ENCODE results near the gene DYNLRB2.

Gene DYNLRB2

DNA sequence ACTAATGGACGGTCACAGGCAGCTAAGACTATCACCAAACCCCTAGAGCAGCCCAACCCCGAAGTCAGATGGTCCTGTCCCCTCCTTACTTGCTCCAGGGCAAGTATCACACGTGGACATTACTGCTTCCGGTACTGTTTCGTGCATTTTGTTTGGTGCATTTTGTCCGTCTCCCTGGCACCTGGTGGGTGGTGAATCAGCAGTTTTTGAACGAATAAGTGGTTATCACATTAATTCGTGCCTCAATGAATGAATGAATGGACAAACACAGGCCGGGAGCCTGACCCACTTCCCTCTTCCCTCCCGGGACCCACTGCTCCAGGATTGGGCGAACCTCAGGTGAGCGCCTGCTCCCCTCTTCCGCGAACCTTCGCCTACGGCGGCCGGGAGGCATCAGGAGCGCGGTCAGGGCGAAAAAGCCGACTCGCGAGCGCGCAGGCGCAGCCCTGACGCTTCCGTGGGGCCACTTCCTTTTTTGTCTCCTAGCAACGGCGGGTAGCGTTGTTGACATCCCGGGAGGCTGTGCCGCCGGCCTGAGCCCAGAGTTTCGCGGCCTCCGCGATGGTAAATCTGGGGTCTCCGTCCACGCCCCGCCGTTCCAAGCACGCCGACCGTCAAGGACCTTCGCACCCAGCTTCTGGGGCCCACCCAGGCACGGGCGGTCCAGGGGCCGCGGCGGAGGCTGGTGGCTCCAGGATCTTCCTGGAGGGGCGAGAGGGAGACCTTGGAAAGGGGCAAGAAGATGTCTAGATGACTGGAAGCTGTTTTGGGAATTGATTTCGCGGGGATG, at the start of gene DYNLRB2:
Gene DYNLRB2 (plus strand): TSS at position 478 of the 790 bp plus-strand sequence. CDS start 84 bp downstream, at position 562.
- Histone ChIP-seq H3K4me3 (ENCODE audit: low read length) (peak within 1 kb of the TSS; percentile 82), H3K27me3 (ENCODE audit: insufficient read depth, low read length) (peaks cover 66% of the 10 kb centered on the region), H3K9me3 (ENCODE audit: insufficient read depth, low read depth, low read length) (no peaks in the 10 kb centered on the region), H3K9ac (ENCODE audit: low read depth, low read length) (peak within 1 kb of the TSS; percentile 74; the same call in 1 of the 2 replicates), H3K4me1 (ENCODE audit: insufficient read depth, low read length) (no peaks in the 10 kb centered on the region), H3K27ac (ENCODE audit: low read length) (no peak within 1 kb of the TSS), H3K36me3 (ENCODE audit: insufficient read depth, low read depth, low read length) (no peaks in the 10 kb centered on the region)

DNA sequence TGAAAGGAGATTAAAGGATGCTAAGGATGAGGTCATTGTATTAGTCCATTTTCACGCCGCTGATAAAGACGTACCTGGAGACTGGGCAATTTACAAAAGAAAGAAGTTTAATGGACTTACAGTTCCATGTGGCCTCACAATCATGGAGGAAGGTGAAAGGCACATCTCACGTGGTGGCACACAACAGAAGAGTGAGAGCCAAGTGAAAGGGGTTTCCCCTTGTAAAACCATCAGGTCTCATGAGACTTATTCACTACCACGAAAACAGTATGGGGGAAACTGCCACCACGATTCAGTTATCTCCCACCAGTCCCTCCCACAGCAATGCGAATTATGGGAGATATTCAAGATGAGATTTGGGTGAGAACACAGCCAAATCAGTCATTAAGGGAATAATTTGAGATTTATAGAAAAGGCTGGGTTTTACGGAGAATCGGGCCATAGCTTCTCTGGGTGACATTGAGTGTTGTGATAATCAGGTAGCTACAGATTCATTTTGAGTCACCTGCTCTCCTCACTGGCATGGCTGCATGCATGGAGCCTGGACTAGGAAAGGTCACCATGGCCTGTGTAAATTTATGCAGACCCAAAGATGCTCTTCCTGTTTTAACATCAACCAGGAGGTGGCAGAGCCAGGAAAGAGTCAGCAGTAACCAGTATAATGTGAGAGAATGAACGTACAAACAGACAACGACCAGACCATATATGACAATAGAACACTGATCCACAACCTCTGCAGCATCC, 40.5 kb upstream of the DYNLRB2 start:
- Histone ChIP-seq H3K27me3 (ENCODE audit: insufficient read depth, low read length) (no peaks in the 10 kb centered on the region), H3K27ac (ENCODE audit: low read length) (no peak overlapping the region), H3K4me1 (ENCODE audit: insufficient read depth, low read length) (no peaks in the 10 kb centered on the region; the same call in 1 of the 2 replicates), H3K9me3 (ENCODE audit: insufficient read depth, low read depth, low read length) (no peaks in the 10 kb centered on the region), H3K9ac (ENCODE audit: low read depth, low read length) (no peak overlapping the region), H3K4me3 (ENCODE audit: low read length) (no peak overlapping the region), H3K36me3 (ENCODE audit: insufficient read depth, low read depth, low read length) (no peaks in the 10 kb centered on the region)

DNA sequence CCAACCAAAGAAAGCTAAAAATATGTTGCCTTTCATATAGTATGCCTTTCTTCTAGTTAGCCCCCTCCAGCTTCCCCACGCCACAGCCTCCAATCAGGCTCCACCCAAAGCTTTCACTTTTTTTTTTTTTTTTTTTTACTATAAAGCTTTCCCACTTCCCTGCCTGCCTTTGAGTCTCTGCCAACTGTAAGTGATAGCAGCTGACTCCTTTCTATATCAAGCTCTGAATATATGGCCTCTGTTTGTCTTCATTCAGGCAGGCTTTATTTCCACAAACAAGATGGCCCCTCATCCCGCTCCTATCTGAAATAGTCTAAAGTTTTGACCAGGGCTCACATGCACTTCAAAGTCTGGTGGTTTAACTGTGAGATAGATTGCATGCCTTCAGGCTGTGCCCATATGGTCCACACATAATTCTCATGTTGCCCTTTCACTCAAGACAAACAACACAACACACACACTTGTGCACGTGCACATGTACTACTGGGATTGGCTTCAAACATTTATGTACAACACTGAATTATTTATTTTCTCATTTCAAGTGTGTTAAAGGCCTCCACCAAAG, 39.8 kb upstream of the DYNLRB2 start:
- H3K9ac ChIP-seq (ENCODE audit: low read depth, low read length) = no peak overlapping the region
- H3K4me3 ChIP-seq (ENCODE audit: low read length) = no peak overlapping the region
- no peak overlapping the region for H3K27ac ChIP-seq (ENCODE audit: low read length)
- H3K27me3 ChIP-seq (ENCODE audit: insufficient read depth, low read length) = no peaks in the 10 kb centered on the region
- no peaks in the 10 kb centered on the region for H3K9me3 ChIP-seq (ENCODE audit: insufficient read depth, low read depth, low read length)
- no peaks in the 10 kb centered on the region for H3K36me3 ChIP-seq (ENCODE audit: insufficient read depth, low read depth, low read length)
- no peaks in the 10 kb centered on the region; the same call in 1 of the 2 replicates for H3K4me1 ChIP-seq (ENCODE audit: insufficient read depth, low read length)

GRCh38 chr16:80503107-80503506, 37.7 kb upstream of the DYNLRB2 start:
- Histone ChIP-seq H3K4me1 (ENCODE audit: insufficient read depth, low read length) (no peaks in the 10 kb centered on the region), H3K27ac (ENCODE audit: low read length) (no peak overlapping the region), H3K36me3 (ENCODE audit: insufficient read depth, low read depth, low read length) (no peaks in the 10 kb centered on the region), H3K27me3 (ENCODE audit: insufficient read depth, low read length) (no peaks in the 10 kb centered on the region), H3K9ac (ENCODE audit: low read depth, low read length) (no peak overlapping the region), H3K9me3 (ENCODE audit: insufficient read depth, low read depth, low read length) (no peaks in the 10 kb centered on the region), H3K4me3 (ENCODE audit: low read length) (no peak overlapping the region)

DNA sequence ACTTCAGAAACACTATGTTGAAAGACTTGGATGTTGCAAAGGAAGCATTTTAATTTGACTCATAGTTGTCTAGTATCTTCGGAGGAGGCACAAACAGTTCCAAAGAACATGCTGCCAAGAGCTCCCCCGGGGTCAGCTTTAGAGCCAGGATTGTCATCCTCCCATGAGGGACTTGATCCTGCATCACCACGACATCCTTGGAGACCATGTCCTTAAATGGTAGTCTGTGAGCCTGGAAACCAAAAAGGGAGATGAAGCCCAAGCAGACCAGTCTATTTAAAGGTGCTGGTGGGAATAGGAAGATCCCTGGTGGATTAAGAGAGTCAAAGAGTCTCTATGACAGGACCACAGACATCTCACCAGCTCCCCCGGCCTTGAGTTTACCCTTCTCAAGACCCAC, 33.3 kb upstream of the DYNLRB2 start:
- Histone ChIP-seq H3K27ac (ENCODE audit: low read length) (no peak overlapping the region), H3K27me3 (ENCODE audit: insufficient read depth, low read length) (no peaks in the 10 kb centered on the region), H3K4me3 (ENCODE audit: low read length) (no peak overlapping the region), H3K4me1 (ENCODE audit: insufficient read depth, low read length) (no peaks in the 10 kb centered on the region), H3K9me3 (ENCODE audit: insufficient read depth, low read depth, low read length) (no peaks in the 10 kb centered on the region), H3K9ac (ENCODE audit: low read depth, low read length) (no peak overlapping the region), H3K36me3 (ENCODE audit: insufficient read depth, low read depth, low read length) (no peaks in the 10 kb centered on the region)

DNA sequence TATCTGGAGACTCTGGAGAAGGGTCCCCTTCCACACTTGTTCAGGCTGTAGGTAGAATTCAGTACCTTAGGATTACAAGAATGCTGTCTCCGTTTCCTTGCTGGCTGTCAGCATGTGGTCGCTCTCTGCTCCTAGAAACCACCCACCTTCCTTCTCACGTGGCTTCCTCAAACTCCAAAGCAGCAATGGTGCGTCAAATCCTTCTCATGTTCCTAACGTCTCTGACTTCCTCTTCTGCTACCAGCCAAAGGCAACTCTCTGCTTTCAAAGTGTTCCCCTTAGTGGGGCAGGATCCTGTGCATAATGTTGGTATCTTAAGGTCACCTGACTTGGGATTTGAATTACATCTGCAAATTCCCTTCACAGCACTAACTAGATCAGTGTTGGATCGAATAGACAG, 30.9 kb upstream of the DYNLRB2 start:
- Histone ChIP-seq H3K4me1 (ENCODE audit: insufficient read depth, low read length) (no peaks in the 10 kb centered on the region; the same call in 1 of the 2 replicates), H3K9ac (ENCODE audit: low read depth, low read length) (no peak overlapping the region), H3K27me3 (ENCODE audit: insufficient read depth, low read length) (no peaks in the 10 kb centered on the region), H3K27ac (ENCODE audit: low read length) (no peak overlapping the region), H3K4me3 (ENCODE audit: low read length) (no peak overlapping the region), H3K9me3 (ENCODE audit: insufficient read depth, low read depth, low read length) (no peaks in the 10 kb centered on the region), H3K36me3 (ENCODE audit: insufficient read depth, low read depth, low read length) (no peaks in the 10 kb centered on the region)

- no peaks in the 10 kb centered on the region for H3K36me3 ChIP-seq (ENCODE audit: insufficient read depth, low read depth, low read length)
- no peaks in the 10 kb centered on the region for H3K27me3 ChIP-seq (ENCODE audit: insufficient read depth, low read length)
- H3K4me1 ChIP-seq (ENCODE audit: insufficient read depth, low read length) = no peaks in the 10 kb centered on the region; the same call in 1 of the 2 replicates
- no peak overlapping the region for H3K27ac ChIP-seq (ENCODE audit: low read length)
- H3K4me3 ChIP-seq (ENCODE audit: low read length) = no peak overlapping the region
- H3K9ac ChIP-seq (ENCODE audit: low read depth, low read length) = no peak overlapping the region
- H3K9me3 ChIP-seq (ENCODE audit: insufficient read depth, low read depth, low read length) = no peaks in the 10 kb centered on the region
These were observed 28.8 kb upstream of the DYNLRB2 start for GRCh38 chr16:80511824-80512592.

DNA sequence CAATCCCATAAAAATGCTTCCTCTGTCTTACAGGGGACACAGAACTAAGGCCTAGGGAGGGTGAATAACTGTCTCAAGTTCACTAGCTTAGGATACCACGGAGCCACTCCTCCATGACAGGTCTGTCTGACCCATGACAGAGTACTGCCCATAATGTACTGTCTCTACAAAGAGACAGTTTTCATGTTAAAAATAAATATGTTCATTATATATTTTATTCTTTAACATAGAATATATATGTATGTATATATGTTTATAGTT, 28.3 kb upstream of the DYNLRB2 start:
- Histone ChIP-seq H3K4me3 (ENCODE audit: low read length) (no peak overlapping the region), H3K27me3 (ENCODE audit: insufficient read depth, low read length) (no peaks in the 10 kb centered on the region), H3K9me3 (ENCODE audit: insufficient read depth, low read depth, low read length) (no peaks in the 10 kb centered on the region), H3K27ac (ENCODE audit: low read length) (no peak overlapping the region), H3K36me3 (ENCODE audit: insufficient read depth, low read depth, low read length) (no peaks in the 10 kb centered on the region), H3K4me1 (ENCODE audit: insufficient read depth, low read length) (no peaks in the 10 kb centered on the region; the same call in 1 of the 2 replicates), H3K9ac (ENCODE audit: low read depth, low read length) (no peak overlapping the region)

DNA sequence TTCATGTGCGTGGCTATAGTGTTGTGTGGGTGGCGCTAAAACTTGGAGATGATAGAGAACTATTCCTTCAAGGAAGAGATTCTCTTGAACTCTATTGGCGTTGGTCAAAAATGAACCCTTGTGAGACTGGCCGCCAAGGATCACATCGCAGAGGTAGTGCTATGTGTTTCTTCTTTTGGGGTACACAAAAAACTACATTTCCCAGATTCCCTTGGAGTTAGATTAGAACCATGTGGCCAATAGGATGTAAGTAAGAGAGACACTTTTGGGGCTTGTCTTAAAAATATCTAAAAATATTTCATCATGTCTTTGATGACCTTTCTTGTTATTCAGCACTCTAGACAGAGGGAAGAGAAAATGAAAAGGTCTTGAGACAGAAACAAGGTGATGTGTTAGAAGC, 25.4 kb upstream of the DYNLRB2 start:
- H3K27me3 ChIP-seq (ENCODE audit: insufficient read depth, low read length) = no peaks in the 10 kb centered on the region
- H3K9me3 ChIP-seq (ENCODE audit: insufficient read depth, low read depth, low read length) = no peaks in the 10 kb centered on the region
- peaks cover 11% of the 10 kb centered on the region for H3K4me1 ChIP-seq (ENCODE audit: insufficient read depth, low read length)
- H3K4me3 ChIP-seq (ENCODE audit: low read length) = no peak overlapping the region
- H3K36me3 ChIP-seq (ENCODE audit: insufficient read depth, low read depth, low read length) = no peaks in the 10 kb centered on the region
- no peak overlapping the region for H3K27ac ChIP-seq (ENCODE audit: low read length)
- H3K9ac ChIP-seq (ENCODE audit: low read depth, low read length) = no peak overlapping the region

DNA sequence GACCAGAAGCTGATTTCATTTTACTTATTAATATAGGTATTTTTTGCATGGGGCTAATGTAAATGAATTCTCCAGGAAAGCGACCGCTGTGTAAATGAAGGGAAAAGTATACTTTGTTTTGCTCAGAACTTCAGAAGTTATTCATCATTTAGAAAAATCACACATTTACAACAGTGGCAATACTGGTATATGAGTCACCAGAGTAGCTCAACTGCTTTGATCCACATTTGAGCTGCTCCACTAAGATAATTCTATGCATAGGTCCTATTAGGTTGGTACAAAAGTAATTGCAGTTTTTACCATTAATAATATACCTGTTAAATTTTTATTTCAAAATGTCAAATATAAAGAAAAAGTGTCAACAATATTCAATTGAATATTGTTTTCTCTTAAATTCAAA, 22.9 kb upstream of the DYNLRB2 start:
- peaks cover 11% of the 10 kb centered on the region for H3K4me1 ChIP-seq (ENCODE audit: insufficient read depth, low read length)
- H3K27ac ChIP-seq (ENCODE audit: low read length) = no peak overlapping the region
- H3K4me3 ChIP-seq (ENCODE audit: low read length) = no peak overlapping the region
- no peaks in the 10 kb centered on the region for H3K36me3 ChIP-seq (ENCODE audit: insufficient read depth, low read depth, low read length)
- no peak overlapping the region for H3K9ac ChIP-seq (ENCODE audit: low read depth, low read length)
- H3K9me3 ChIP-seq (ENCODE audit: insufficient read depth, low read depth, low read length) = no peaks in the 10 kb centered on the region
- H3K27me3 ChIP-seq (ENCODE audit: insufficient read depth, low read length) = no peaks in the 10 kb centered on the region

DNA sequence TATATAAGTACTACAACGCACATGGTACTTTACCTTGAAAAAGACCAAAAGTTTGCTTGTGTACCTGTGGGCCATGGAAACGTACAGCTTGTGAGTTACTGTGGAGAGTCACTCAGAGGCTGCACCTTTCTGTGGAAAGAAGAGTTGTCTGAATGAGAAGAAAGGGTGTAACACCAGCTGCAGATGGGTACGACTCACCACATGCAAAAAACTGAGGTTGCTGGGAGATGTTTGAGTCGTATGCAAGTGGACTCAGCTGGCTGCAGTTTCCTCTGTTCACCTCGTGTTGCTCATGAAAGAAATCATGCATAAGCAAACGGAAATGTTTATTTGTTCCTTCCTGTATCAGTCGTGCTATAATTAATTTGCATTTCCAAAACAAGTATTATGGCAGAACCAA, 22.4 kb upstream of the DYNLRB2 start:
- H3K4me3 ChIP-seq (ENCODE audit: low read length) = no peak overlapping the region
- no peaks in the 10 kb centered on the region for H3K36me3 ChIP-seq (ENCODE audit: insufficient read depth, low read depth, low read length)
- H3K9me3 ChIP-seq (ENCODE audit: insufficient read depth, low read depth, low read length) = no peaks in the 10 kb centered on the region
- no peak overlapping the region for H3K27ac ChIP-seq (ENCODE audit: low read length)
- H3K9ac ChIP-seq (ENCODE audit: low read depth, low read length) = no peak overlapping the region
- H3K4me1 ChIP-seq (ENCODE audit: insufficient read depth, low read length) = peaks cover 11% of the 10 kb centered on the region
- H3K27me3 ChIP-seq (ENCODE audit: insufficient read depth, low read length) = no peaks in the 10 kb centered on the region

Data from iPS-20b (cell line).